ENCODE data around the gene XRN1. TPM values are rescaled to one million over a fixed set of nuclear protein-coding genes. Genes with fewer than 3 reads are reported as not detected.

Gene XRN1, protein sequence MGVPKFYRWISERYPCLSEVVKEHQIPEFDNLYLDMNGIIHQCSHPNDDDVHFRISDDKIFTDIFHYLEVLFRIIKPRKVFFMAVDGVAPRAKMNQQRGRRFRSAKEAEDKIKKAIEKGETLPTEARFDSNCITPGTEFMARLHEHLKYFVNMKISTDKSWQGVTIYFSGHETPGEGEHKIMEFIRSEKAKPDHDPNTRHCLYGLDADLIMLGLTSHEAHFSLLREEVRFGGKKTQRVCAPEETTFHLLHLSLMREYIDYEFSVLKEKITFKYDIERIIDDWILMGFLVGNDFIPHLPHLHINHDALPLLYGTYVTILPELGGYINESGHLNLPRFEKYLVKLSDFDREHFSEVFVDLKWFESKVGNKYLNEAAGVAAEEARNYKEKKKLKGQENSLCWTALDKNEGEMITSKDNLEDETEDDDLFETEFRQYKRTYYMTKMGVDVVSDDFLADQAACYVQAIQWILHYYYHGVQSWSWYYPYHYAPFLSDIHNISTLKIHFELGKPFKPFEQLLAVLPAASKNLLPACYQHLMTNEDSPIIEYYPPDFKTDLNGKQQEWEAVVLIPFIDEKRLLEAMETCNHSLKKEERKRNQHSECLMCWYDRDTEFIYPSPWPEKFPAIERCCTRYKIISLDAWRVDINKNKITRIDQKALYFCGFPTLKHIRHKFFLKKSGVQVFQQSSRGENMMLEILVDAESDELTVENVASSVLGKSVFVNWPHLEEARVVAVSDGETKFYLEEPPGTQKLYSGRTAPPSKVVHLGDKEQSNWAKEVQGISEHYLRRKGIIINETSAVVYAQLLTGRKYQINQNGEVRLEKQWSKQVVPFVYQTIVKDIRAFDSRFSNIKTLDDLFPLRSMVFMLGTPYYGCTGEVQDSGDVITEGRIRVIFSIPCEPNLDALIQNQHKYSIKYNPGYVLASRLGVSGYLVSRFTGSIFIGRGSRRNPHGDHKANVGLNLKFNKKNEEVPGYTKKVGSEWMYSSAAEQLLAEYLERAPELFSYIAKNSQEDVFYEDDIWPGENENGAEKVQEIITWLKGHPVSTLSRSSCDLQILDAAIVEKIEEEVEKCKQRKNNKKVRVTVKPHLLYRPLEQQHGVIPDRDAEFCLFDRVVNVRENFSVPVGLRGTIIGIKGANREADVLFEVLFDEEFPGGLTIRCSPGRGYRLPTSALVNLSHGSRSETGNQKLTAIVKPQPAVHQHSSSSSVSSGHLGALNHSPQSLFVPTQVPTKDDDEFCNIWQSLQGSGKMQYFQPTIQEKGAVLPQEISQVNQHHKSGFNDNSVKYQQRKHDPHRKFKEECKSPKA (N-terminal part only)
- total RNA-seq, result 22.3 and 63.1 TPM in 2 replicates

DNA sequence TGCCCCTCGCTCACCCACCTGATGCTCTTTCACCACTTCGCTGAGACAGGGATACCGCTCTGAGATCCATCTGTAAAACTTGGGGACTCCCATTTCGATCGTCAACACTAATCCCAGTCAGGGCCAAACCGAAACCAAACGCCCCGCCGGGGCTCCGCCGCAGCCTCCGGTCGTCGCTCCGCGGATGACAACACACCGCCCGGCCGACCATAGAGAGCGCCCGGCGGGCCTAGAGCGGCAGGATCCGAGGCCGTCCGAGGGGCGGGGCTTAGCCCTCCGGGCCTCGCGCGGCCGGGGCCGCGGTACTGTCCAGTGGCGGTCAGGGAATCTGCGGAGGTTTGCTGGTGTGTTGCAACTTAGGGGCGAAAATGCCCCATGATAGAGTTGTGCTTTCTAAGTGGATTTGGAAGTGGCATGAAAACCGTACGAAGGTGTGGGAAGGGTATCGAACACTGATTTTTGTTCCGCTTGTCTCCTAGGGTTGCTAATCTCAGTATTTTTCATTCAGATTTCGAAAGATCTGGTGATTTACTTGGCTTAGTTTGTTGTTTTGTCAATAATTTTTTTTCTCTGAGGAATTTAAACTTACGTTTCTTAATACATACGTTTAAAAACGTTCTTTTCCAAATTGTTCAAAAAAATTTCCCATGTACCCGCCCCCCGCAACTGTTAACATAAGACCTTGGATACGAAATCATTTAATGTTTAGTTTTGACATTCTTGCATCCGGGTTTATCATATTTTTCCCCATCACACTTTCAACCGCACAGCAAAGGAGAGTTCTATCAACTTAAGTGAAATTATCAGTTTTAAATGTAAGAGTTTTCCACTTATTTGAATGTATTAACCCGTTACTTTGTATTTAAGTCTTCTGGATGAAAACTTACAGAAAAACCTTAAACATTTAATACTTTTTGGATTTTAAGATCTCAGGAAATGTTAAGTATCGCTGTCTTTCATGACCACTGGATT is at the start of gene XRN1:
XRN1 (minus strand) TSS at position 186 of the 972 bp plus-strand sequence; CDS start at position 93, 93 bp downstream.

Other genes with a start within 250 kb of the XRN1 start
- gene GK5, start 222.5 kb downstream of the XRN1 start, total RNA-seq, result 4.2 and 8.6 TPM in 2 replicates
- 14.2 and 35.6 TPM in 2 replicates for gene ATR, start 130.7 kb upstream of the XRN1 start, total RNA-seq
- 0.16 and 1.8 TPM in 2 replicates for gene PLS1, start 148.4 kb upstream of the XRN1 start, total RNA-seq